ENCODE measurements around the gene RAB11FIP3.
"Not testable (repeated sequence)": the region's sequence is repeated elsewhere in the genome, so short reads cannot be mapped to it uniquely, and the experiment has no call there.

RAB11FIP3 gene

GRCh38 chr16:457732-458400 is 32.4 kb downstream of the RAB11FIP3 start:
- in situ Hi-C loops (cut with MboI; ENCODE audit: low sequenced_read_pairs), result no loop called here

- in situ Hi-C loops (cut with MboI; ENCODE audit: low sequenced_read_pairs), result no loop called here
These were observed 34.3 kb downstream of the RAB11FIP3 start for GRCh38 chr16:459761-460160.

- in situ Hi-C loops (cut with MboI; ENCODE audit: low sequenced_read_pairs), result no loop called here
These were observed 35.3 kb downstream of the RAB11FIP3 start for GRCh38 chr16:460787-461186.

GRCh38 chr16:463071-463470 is 37.6 kb downstream of the RAB11FIP3 start:
- in situ Hi-C loops (cut with MboI; ENCODE audit: low sequenced_read_pairs), result no loop called here

- in situ Hi-C loops (cut with MboI; ENCODE audit: low sequenced_read_pairs), result no loop called here
These were observed 41.2 kb downstream of the RAB11FIP3 start for GRCh38 chr16:466651-467050.

- in situ Hi-C loops (cut with MboI; ENCODE audit: low sequenced_read_pairs), result not testable (repeated sequence)
These were observed 41.9 kb downstream of the RAB11FIP3 start for GRCh38 chr16:467249-467871.

GRCh38 chr16:468068-468821 is 42.8 kb downstream of the RAB11FIP3 start:
- in situ Hi-C loops (cut with MboI; ENCODE audit: low sequenced_read_pairs), result no loop called here

GRCh38 chr16:469459-469858 is 44.0 kb downstream of the RAB11FIP3 start:
- in situ Hi-C loops (cut with MboI; ENCODE audit: low sequenced_read_pairs), result not testable (repeated sequence)

GRCh38 chr16:470418-470817 is 45.0 kb downstream of the RAB11FIP3 start:
- in situ Hi-C loops (cut with MboI; ENCODE audit: low sequenced_read_pairs), result no loop called here

- in situ Hi-C loops (cut with MboI; ENCODE audit: low sequenced_read_pairs), result no loop called here
These were observed 46.1 kb downstream of the RAB11FIP3 start for GRCh38 chr16:471353-472198.

- in situ Hi-C loops (cut with MboI; ENCODE audit: low sequenced_read_pairs), result no loop called here
These were observed 46.7 kb downstream of the RAB11FIP3 start for GRCh38 chr16:472199-472504.

GRCh38 chr16:473046-474043 is 47.9 kb downstream of the RAB11FIP3 start:
- in situ Hi-C loops (cut with MboI; ENCODE audit: low sequenced_read_pairs), result no loop called here

- in situ Hi-C loops (cut with MboI; ENCODE audit: low sequenced_read_pairs), result no loop called here
These were observed 49.1 kb downstream of the RAB11FIP3 start for GRCh38 chr16:474420-475122.

GRCh38 chr16:476039-476438 is 50.6 kb downstream of the RAB11FIP3 start:
- in situ Hi-C loops (cut with MboI; ENCODE audit: low sequenced_read_pairs), result no loop called here

- in situ Hi-C loops (cut with MboI; ENCODE audit: low sequenced_read_pairs), result no loop called here
These were observed 52.1 kb downstream of the RAB11FIP3 start for GRCh38 chr16:477301-478157.

- in situ Hi-C loops (cut with MboI; ENCODE audit: low sequenced_read_pairs), result not testable (repeated sequence)
These were observed 52.8 kb downstream of the RAB11FIP3 start for GRCh38 chr16:478287-478686.

- in situ Hi-C loops (cut with MboI; ENCODE audit: low sequenced_read_pairs), result no loop called here
These were observed 57.2 kb downstream of the RAB11FIP3 start for GRCh38 chr16:482468-483185.

All from HL-60/S4 (cell line).